Right lobe of liver (tissue), 6 donors: ENCODE results near the gene PPM1F. TPM values are rescaled to one million over a fixed set of nuclear protein-coding genes. Genes with fewer than 3 reads are reported as not detected.
"Not testable (repeated sequence)": the region's sequence is repeated elsewhere in the genome, so short reads cannot be mapped to it uniquely, and the experiment has no call there.

Source experiments
- ATAC-seq, 4 donors: fragments of 200-7000 bp; cut with Tn5 transposase; one replicate each; pipeline ENCODE4 v1.9.1; 2020; ENCODE audit warnings: mild to moderate bottlenecking in 4 of 4, moderate library complexity in 4 of 4
- DNase-seq, 3 donors: peaks; one replicate each; pipeline ENCODE4 v3.0.0-alpha.2; 2020
- H3K27ac ChIP-seq, 3 donors: fragments of 200-600 bp; one replicate each; pipeline ENCODE4 v1.8.0; 2022
- H3K27me3 ChIP-seq, 2 donors: fragments of 200-600 bp; one replicate each; pipeline ENCODE4 v1.8.0; 2022
- H3K36me3 ChIP-seq, 4 donors: fragments of 200-600 bp; sonication (generic) in 1 of 4; one replicate each; pipeline versions ENCODE4 v1.5.1 to v1.8.0; 2017 to 2022; ENCODE audit warnings: control low read depth in 1 of 4
- H3K4me1 ChIP-seq, 4 donors: fragments of 200-600 bp; sonication (generic) in 1 of 4; one replicate each; pipeline versions ENCODE4 v1.5.1 to v1.8.0; 2017 to 2022; ENCODE audit warnings: control low read depth in 1 of 4
- H3K4me3 ChIP-seq, 3 donors: fragments of 200-600 bp; one replicate each; pipeline ENCODE4 v1.8.0; 2022
- H3K9me3 ChIP-seq, 4 donors: fragments of 200-600 bp; sonication (generic) in 1 of 4; one replicate each; pipeline versions ENCODE4 v1.5.1 to v1.8.0; 2017 to 2022; ENCODE audit warnings: control low read depth in 1 of 4
- CTCF ChIP-seq, 4 donors: fragments of 200-600 bp in 3 of 4; fragments of 450-650 bp in 1 of 4; IDR thresholded peaks; one replicate each; pipeline versions ENCODE4 v1.5.1 to v1.8.0; 2016 to 2022; ENCODE audit warnings: antibody characterized with exemption in 4 of 4, mild to moderate bottlenecking in 2 of 4
- POLR2A ChIP-seq: fragments of 450-650 bp; IDR thresholded peaks from one replicate; pipeline ENCODE4 v1.6.1; 2017; ENCODE audit warnings: antibody characterized with exemption, mild to moderate bottlenecking
- WGBS: methylation state at CpG from one replicate; pipeline ENCODE4 v1.1.6; 2018; ENCODE audit warnings: low coverage, low lambda C conversion rate; ENCODE audit not compliant: insufficient coverage; ENCODE audit errors: missing lambda C conversion rate; 5-methylcytosine and 5-hydroxymethylcytosine counted together
- intact Hi-C, 2 donors: fragments of 100-400 bp; cut with DNase I; formaldehyde crosslinking; loops; one replicate each; pipeline versions ENCODE4 v1.11.2 to v1.14.1; 2022
- total RNA-seq, 6 experiments: library from RNA; depleted of rRNA in 2 of 6; stranded (reverse); fragments of >200 nt in 2 of 6; fragmentation: NEBNext Ultra II Directional in 3 of 6; extraction: Animal tissue kit (Norgen Biotek cat#: 25700) in 3 of 6; gene quantifications; one replicate each; pipeline versions ENCODE4 v1.1.0 to v1.2.4, GENCODE V29; 2016 to 2023
- donor health status: DM: no; HTN: yes; CAD: no.
- donor health status: DM: no; HTN: no; CAD: no.
- donor health status: DM: no; HTN: no; CAD: no.
- donor health status: DM: no; HTN: yes; CAD: no.
- donor health status: DM: no; HTN: yes; CAD: no.

The PPM1F gene
- total RNA-seq, 6 experiments from 2014 or later = 5.0 to 19.4 (median 12.8) TPM

GRCh38 chr22:21881841-21882753 is 70.6 kb downstream of the PPM1F start:
- Histone ChIP-seq H3K27me3 (no peaks in the 10 kb centered on the region), H3K4me3 (no peak overlapping the region), H3K4me1 (no peaks in the 10 kb centered on the region), H3K27ac (no peak overlapping the region), H3K36me3 (no peaks in the 10 kb centered on the region), H3K9me3 (no peaks in the 10 kb centered on the region)
- DNase-seq (no peak), ATAC-seq (no peak)
- intact Hi-C loops = no loop called here
- TF ChIP-seq POLR2A (no peak), CTCF (IDR thresholded peaks at IDR 0.05) (no peak)
- WGBS = 93% methylated on average over 9 of the region's 10 CpGs

GRCh38 chr22:21876486-21877176 is 76.0 kb downstream of the PPM1F start:
- no peak for TF ChIP-seq CTCF (IDR thresholded peaks at IDR 0.05)
- TF ChIP-seq POLR2A = no peak
- intact Hi-C loops = no loop called here
- DNase-seq = peak in 1 of 3 donors; percentile 32
- no peak for ATAC-seq
- WGBS = 51% methylated on average over 4 of the region's 4 CpGs
- Histone ChIP-seq H3K27me3 (no peaks in the 10 kb centered on the region), H3K9me3 (no peaks in the 10 kb centered on the region), H3K4me3 (no peak overlapping the region), H3K36me3 (no peaks in the 10 kb centered on the region), H3K4me1 (no peaks in the 10 kb centered on the region), H3K27ac (no peak overlapping the region)

- H3K4me3 ChIP-seq, H3K36me3 ChIP-seq, H3K27ac ChIP-seq, DNase-seq, H3K27me3 ChIP-seq, intact Hi-C loops, H3K4me1 ChIP-seq, H3K9me3 ChIP-seq, ATAC-seq: not testable (repeated sequence)
- 72% methylated on average over 3 of the region's 4 CpGs for WGBS
Measured at GRCh38 chr22:21874953-21875352, 77.7 kb downstream of the PPM1F start.

- Histone ChIP-seq H3K9me3 (no peaks in the 10 kb centered on the region), H3K27me3 (no peaks in the 10 kb centered on the region), H3K4me3 (no peak overlapping the region), H3K4me1 (no peaks in the 10 kb centered on the region), H3K27ac (no peak overlapping the region), H3K36me3 (no peaks in the 10 kb centered on the region)
- intact Hi-C loops = no loop called here
- peak in 1 of 3 donors; percentile 9 for DNase-seq
- no peak for TF ChIP-seq POLR2A
- no peak for TF ChIP-seq CTCF (IDR thresholded peaks at IDR 0.05)
- WGBS = 85% methylated on average over 5 of the region's 7 CpGs
- no peak for ATAC-seq
Measured at GRCh38 chr22:21873619-21874018, 79.0 kb downstream of the PPM1F start.

GRCh38 chr22:21872741-21873140 is 79.9 kb downstream of the PPM1F start:
- H3K36me3 ChIP-seq, H3K9me3 ChIP-seq, H3K27ac ChIP-seq, H3K4me1 ChIP-seq, H3K4me3 ChIP-seq, ATAC-seq, intact Hi-C loops, H3K27me3 ChIP-seq: not testable (repeated sequence)
- peak in 1 of 3 donors; percentile 29 for DNase-seq
- no CpG with 5 or more reads among the region's 4 CpGs for WGBS

Other genes with a start within 250 kb of the PPM1F start
- gene YPEL1, start 217.1 kb downstream of the PPM1F start, total RNA-seq = 10 to 100 TPM in 1 of 6 experiments, 1 to 10 TPM in 5; 1.0 to 11.2 (median 2.7) TPM
- 10 to 100 TPM; 43.4 to 75.0 (median 59.5) TPM for gene MAPK1, start 85.2 kb downstream of the PPM1F start, total RNA-seq
- gene TOP3B, start 29.9 kb upstream of the PPM1F start, total RNA-seq = 10 to 100 TPM; 13.5 to 20.4 (median 15.6) TPM